IPS-18c (cell line): ENCODE measurements around the gene PTGR1.
A peak's percentile ranks its signal among the peaks of the same experiment; 100 is the strongest.
"Not testable (repeated sequence)": the region's sequence is repeated elsewhere in the genome, so short reads cannot be mapped to it uniquely, and the experiment has no call there.

ENCODE experiments used
- H3K4me3 ChIP-seq: 2 replicates; pipeline ENCODE4 v1.7.0; 2013; ENCODE audit warnings: low read depth, mild to moderate bottlenecking, low read length, moderate library complexity; ENCODE audit not compliant: insufficient read depth
- H3K9me3 ChIP-seq: one replicate; pipeline ENCODE4 v1.6.1; 2013; ENCODE audit warnings: mild to moderate bottlenecking, low read length, moderate library complexity; ENCODE audit not compliant: control insufficient read depth, insufficient read depth

Gene PTGR1

DNA sequence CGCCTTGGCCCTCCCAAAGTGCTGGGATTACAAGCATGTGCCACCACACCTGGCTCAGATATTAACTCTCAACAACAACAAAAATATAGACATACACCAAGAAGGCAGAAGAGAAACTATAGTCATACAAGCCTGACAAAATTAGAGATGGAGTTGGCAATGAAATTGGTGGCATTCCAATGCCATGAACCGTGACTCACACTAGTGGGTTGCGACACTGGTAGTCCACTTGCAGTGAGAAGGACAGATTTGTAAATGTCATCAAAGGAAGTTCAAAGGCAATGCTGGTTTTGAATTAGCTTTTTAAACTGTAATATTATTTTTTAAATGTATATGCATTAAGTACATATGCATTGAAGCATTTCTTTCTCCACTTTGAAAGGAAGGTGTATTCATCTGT is 23.2 kb upstream of the PTGR1 start:
- Histone ChIP-seq H3K4me3 (no peak overlapping the region), H3K9me3 (peaks cover 2% of the 10 kb centered on the region)

DNA sequence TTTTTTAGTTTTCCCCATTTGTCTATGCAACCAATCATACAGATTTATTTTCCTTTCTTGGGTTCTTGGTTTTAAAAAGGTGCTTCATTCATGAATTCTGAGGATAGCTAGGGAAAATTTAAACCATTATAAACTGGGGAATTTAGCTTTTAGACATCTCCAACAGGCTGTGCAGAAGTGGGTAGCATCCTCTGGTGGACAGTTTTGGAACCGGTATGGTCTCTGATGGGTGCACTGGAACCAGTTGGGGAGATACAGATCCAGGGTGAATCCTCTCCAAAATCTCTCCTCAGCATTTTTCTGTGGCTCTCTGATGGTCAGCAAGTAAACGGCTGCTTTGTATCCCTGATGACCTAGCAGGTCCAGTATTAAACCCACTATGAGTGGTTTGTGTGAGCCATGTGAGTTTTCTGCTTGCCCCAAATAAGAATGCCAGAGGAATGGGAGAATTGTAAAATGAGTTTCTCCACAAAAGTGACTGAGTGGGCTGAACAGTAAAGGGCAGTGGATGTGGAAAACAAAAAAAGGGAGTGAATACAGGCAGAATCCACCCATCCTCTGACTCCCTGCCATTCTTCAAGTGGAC is 22.5 kb upstream of the PTGR1 start:
- H3K4me3 ChIP-seq, result no peak overlapping the region
- peaks cover 2% of the 10 kb centered on the region for H3K9me3 ChIP-seq

DNA sequence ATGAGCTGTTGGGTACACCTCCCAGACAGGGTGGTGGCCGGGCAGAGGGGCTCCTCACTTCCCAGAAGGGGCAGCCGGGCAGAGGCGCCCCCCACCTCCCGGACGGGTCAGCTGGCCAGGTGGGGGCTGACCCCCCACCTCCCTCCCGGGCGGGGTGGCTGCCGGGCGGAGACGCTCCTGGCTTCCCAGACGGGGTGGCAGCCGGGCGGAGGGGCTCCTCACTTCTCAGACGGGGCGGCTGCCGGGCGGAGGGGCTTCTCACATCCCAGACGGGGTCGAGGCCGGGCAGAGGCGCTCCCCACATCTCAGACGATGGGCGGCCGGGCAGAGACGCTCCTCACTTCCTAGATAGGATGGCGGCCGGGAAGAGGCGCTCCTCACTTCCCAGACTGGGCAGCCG is 17.9 kb upstream of the PTGR1 start:
- not testable (repeated sequence) for H3K4me3 ChIP-seq, H3K9me3 ChIP-seq

DNA sequence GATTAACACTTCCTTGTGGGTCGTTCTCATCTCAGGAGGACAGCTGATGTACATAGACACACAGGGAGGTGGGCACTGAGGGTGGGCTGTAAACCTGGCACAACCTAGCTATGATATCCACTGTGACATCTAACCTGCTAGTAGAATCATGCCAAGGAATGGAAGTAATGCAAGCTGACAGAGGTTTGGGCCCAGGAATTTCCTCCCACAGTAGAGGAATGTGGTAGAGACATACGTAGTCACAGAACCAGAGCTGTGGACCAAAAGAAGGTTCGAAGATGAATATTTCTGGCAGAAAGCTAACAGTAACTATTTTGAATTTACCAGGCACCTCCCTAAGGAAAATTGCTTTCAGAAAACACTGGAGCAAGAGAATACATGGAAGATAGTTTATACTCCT is 16.5 kb upstream of the PTGR1 start:
- Histone ChIP-seq H3K9me3 (peaks cover 2% of the 10 kb centered on the region), H3K4me3 (no peak overlapping the region)

DNA sequence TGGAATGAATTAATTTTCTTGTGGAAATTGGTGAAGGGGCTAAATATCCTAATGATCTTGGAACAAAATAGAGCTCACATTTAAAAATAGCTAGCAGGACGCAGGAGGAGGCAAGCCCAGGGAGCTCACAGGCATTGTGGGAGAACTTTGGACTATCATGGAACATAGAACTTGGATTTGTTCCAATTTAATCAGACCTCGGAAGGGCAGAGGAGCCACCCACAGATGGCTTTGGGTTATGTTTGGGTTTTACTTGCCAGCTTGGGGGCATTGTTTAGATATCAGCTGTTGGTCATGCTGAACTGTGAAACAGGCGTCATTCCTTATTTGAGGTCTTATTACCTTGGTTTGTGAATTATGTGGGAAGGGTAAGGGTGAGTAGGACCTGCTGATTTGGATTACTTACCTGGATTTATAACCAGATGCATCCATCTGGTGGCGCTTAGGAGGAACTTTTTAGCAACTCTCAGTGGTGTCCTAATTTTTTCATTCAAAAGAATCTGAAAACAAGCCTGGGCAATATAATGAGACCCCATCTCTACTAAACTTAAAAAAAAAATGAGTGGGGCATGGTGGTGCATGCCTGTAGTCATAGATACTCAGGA is 14.1 kb upstream of the PTGR1 start:
- H3K9me3 ChIP-seq, result peaks cover 2% of the 10 kb centered on the region
- H3K4me3 ChIP-seq, result no peak overlapping the region

DNA sequence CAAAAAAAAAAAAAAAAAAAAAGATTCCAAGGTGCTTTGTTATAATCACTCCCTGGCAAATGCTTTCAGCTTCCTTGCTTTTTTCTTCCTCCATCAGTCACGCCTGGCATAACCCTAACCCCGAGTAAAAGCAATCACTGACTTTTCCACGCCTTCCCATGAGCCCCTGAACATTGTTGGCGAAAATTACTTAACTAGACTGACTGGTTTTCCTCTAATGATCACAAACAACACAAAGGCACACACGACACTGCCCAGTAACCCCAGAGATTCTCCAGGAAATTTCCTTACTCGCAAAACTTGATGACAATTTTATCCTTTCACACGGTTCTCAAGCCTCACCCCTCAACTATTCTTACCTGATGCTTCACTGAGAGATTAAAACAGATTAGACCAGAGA is 11.4 kb upstream of the PTGR1 start:
- Histone ChIP-seq H3K9me3 (no peaks in the 10 kb centered on the region), H3K4me3 (no peak overlapping the region)

DNA sequence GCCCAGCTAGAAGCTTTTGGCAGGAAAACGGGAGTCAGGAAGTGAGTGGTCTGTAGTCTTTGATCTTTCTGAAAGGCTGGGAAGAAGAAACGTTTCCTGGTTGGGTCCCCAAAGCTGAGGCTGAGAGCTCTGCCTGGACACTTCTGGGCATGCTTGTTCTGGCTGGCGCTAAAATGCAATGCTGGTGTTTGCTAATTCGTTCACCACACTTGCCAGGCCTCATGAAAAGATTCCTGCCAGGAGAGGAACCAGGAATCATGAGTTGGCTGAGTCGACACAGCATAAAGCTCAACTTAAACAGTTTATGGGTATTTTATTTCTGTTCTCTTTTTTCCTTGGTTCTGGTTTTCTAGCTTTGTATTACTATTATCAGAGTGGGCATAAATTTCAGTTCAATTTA is 10.7 kb upstream of the PTGR1 start:
- Histone ChIP-seq H3K4me3 (no peak overlapping the region), H3K9me3 (no peaks in the 10 kb centered on the region)

DNA sequence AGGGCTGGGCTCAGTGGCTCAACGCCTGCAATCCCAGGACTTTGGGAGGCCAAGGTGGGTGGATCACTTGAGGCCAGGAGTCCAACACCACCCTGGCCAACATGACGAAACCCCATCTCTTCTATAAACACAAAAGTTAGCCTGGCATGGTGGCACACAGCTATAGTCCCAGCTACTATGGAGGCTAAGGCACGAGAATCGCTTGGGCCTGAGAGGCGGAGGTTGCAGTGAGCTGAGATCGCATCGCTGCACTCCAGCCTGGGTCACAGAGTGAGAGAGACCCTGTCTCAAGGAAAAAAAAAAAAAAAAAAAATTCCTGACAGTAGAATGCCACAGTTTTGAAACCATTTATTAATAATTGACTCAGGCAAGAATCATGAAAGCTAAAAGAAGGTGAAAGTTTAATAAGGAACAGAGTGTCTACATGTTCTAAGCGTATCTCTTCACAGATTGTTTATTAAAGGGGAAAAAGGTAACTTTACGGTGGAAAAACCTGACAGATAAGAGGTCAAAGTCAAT is 5.7 kb upstream of the PTGR1 start:
- H3K9me3 ChIP-seq, result no peaks in the 10 kb centered on the region
- no peak overlapping the region for H3K4me3 ChIP-seq

DNA sequence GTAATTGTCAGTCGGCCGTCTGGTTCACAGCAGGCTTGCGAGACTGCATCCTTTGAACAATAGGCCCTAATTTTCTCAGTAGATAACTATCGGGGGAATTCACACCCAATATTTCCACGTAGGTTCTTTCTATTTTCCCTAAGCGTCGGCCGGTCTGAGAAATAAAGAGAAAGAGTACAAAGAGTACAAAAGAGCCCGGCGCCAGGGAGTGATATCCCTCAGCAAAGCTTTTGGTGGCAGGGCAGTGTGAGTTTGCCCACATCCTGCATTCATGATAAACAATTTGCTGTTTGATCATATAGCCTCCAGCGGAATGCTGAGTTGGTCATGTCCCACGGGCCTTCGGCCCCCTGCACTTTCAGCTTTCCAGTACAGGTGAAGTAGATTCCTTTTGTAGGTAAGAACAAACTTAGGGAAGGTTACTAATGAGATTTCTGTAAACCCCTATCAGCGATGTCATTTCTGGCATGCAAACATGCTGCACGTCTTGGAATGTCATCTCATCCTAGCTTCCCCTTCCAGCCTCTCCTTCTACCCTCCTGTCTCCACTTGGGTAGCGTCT is 4.7 kb upstream of the PTGR1 start:
- Histone ChIP-seq H3K4me3 (no peak overlapping the region), H3K9me3 (no peaks in the 10 kb centered on the region)

DNA sequence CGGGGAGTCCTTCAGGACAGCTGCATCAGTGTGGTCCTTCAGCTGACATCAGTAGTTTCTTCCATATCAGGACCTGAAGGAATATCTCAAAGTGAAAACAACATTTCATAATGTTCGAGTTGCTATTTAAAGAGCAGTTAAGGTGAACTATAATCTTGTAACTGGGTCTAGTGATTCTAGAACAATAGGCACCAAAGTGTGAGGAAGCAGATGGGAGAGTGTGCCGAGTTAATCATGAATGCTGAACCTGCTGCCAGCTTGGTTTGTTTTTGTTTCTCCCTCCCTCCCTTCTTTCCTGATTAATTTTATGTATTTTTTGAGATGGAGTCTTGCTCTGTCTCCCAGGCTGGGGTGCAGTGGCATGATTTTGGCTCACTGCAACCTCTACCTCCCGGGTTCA is 3.6 kb upstream of the PTGR1 start:
- H3K9me3 ChIP-seq, result no peaks in the 10 kb centered on the region
- no peak overlapping the region for H3K4me3 ChIP-seq

DNA sequence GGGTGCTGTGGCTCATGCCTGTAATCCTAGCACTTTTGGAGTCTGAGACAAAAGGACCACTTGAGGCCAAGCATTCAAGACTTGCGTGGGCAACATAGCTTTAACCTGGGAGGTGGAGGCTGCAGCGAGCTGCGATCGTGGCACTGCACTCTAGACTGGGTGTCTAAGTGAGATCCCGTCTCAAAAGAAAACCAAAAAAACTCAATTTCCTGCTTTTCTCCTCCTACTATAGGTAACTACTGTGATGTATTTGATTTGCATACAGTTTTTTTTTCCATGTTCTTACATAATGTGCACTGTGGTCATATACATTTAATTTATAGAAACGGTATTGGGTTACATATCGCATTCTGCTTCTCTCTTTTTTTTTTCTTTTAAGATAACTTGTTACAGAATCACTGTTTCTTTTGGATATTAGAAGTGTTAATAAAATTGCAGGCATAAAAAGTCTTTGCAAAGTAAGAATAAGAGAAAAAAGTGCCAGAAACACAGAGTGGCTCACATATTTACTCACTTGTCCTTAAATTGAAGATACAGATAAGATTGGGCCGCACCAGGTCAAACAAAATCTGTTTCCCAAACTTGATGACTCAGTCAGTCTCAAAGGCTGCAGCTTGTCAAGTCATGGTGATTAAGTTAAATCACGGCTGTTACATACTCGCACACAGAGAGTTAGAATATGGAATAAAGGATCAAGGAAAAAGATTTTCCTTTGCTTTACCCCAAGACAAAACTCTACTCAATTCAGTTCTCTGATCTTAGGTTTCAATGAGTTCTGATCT is 2.0 kb upstream of the PTGR1 start:
- Histone ChIP-seq H3K4me3 (no peak overlapping the region), H3K9me3 (no peaks in the 10 kb centered on the region)

DNA sequence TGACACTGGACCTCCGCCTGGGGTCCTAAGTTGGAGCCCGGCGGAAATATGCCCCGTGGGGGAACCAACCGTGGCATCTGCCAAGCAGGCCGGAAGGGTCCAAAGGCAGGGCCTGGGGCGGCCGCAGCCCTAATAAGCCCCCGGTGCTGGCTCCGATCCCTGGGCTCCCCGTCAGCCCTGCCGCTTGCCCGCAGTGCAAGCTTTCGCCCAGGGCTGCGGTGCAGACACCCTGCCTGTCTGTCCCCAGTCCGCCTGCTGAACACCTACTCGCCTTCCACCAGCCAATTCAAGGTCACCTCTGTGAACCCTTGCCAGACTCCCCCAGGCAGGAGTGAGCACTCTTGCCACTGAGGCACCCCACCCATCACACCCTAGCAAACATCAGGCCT is 502 bp upstream of the PTGR1 start:
- Histone ChIP-seq H3K9me3 (no peaks in the 10 kb centered on the region), H3K4me3 (peak overlapping the region; percentile 77)

DNA sequence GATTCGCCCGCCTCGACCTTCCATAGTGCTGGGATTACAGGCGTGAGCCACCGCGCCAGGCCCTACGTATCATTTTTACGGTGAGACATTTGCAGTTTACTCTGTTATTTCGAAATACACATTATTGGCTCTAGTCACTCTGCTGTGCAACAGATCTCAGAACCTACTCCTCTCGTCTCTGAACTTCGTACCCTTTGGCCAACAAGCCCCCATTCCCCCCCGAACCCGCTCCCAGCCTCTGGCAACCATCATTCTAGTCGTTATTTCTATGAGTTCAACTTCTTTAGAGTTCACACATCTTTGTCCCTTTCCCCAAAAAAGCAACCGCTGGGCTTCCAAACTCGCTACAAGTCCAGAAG is 735 bp downstream of the PTGR1 start:
- Histone ChIP-seq H3K9me3 (no peaks in the 10 kb centered on the region), H3K4me3 (peak overlapping the region; percentile 77)

DNA sequence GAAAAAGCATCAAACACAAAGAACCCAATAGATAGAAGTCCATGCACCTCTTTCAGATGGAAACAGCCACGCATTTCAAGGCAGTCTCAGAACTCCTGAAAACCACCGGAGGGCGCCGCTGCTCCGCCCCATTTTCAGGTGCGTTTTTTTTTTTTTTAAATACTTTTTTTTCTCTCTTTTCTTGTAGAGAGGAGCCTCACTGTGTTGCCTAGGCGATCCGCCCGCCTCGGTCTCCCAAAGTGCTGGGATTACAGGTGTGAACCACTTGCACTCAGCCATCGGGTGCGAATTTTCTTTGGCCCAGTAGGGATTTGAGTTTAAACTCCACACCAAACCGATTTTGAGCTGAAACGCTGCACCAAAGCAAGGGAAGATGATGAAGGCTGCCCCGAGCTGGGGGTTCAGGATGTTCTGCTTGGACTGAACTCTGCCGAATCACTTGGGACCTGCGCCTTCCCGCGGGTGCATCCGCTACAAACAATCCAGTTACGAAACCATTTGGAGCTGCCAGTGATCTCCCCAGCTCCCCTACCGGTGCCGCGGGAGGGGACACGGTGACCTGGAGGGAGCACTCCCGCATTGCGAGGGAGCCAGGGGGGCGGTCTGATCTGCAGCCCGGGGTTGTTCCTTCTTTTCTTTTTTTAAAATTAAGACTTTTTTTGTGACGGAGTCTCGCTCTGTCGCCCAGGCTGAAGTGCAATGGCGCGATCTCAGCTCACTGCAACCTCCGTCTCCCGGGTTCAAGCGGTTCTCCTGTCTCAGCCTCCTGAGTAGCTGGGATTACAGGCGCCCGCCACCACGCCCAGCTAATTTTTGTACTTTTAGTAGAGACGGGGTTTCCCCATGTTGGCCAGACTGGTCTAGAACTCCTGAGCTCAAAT is 1.4 kb downstream of the PTGR1 start:
- Histone ChIP-seq H3K4me3 (peak overlapping the region; percentile 77), H3K9me3 (no peaks in the 10 kb centered on the region)

DNA sequence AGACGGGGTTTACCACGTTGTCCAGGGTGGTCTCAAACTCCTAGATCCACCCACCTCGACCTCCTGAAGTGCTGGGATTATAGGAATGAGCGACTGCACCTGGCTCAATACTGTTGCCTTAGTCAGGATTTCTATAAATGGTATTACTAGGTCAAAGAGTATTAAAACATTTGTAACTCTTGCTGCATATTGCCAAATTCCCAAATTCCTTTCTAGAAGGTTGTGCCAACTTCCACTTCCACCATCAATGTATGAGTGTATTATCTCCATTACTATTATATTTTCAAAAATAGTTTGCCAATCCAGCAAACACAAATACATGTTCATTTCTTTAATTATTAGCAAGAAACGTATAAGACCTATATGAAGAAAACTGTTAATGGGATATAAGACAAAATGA is 10.6 kb downstream of the PTGR1 start:
- no peak overlapping the region for H3K4me3 ChIP-seq
- peaks cover 2% of the 10 kb centered on the region for H3K9me3 ChIP-seq

DNA sequence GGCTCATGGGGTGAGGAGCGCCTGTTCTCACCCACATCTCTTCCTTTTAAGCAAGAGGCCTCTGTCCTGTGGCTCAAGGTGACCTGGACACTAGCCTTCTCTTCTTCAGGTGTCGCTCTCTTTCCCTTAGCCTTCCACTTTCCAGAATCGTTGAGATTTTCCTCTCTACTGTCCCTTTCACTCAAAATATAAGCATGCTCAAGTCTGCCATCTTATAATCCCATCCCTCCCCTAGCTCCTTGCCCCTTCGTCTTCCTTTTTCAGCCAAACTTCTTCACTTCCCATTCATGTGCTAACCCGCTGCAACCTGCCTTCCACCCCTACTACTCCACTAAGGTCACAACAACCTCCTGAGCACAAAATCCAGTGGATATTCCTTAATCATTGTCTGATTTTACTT is 13.1 kb downstream of the PTGR1 start:
- peaks cover 2% of the 10 kb centered on the region for H3K9me3 ChIP-seq
- H3K4me3 ChIP-seq, result no peak overlapping the region

DNA sequence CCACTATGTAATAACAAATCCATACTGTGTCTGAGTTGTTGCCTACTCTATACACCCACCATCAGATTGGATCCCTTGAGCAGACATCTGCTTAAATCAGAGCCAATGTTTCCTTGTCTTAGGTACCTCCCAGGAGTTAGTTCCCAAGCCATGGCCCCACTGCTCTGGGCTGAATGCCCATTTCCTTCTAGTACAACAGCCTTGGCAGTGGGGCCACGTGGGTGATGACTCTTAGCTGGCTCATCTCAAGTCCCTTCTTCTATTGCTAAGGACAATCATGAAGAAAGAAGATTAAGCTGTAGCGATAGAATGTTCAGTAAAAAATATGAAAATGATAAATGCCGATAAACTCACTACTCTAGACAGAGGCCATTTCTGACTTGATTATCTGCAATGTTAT is 16.6 kb downstream of the PTGR1 start:
- H3K9me3 ChIP-seq, result no peaks in the 10 kb centered on the region
- no peak overlapping the region for H3K4me3 ChIP-seq
